Measurements from ENCODE around the gene LPP.

The LPP gene

DNA sequence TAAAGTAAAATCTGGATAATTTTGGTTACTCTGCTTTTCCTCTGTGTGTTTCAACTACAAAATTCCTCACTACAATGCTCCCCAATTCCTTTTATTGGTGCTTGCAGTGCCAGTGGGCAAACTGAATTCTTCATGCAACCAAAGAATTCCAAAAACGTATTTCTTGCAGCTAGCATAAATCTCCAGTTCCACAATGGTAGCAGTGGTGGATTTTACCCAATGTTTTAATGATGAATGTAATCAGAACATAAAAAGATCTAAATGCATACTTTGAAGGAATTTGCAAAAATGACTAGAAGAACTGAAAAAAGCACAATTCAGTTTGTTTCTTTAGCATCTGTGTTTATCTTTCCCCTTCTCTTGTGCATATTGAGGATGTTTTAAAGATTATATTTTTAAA lies 658.2 kb downstream of the LPP start:
- no peak for DNase-seq (ENCODE audit: low read depth)

DNA sequence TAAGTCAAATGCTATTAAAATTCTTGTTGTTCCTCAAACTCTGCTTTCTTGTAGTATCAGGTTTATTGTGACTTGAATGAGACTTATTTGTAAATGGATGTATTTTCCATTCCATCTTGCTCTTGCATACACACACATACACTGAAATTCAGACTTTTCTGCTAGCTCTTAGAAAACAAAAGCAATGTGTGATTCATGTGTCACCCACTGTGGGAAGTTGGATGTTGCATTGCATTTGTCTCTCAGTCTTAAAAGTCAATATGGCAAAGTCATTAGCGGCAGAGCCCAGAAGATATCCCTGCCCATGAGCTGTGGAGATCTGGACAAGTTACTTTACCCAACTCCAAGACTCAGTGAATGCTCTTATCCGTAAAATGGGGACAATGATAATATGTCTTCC lies 660.6 kb downstream of the LPP start:
- no peak for DNase-seq (ENCODE audit: low read depth)

DNA sequence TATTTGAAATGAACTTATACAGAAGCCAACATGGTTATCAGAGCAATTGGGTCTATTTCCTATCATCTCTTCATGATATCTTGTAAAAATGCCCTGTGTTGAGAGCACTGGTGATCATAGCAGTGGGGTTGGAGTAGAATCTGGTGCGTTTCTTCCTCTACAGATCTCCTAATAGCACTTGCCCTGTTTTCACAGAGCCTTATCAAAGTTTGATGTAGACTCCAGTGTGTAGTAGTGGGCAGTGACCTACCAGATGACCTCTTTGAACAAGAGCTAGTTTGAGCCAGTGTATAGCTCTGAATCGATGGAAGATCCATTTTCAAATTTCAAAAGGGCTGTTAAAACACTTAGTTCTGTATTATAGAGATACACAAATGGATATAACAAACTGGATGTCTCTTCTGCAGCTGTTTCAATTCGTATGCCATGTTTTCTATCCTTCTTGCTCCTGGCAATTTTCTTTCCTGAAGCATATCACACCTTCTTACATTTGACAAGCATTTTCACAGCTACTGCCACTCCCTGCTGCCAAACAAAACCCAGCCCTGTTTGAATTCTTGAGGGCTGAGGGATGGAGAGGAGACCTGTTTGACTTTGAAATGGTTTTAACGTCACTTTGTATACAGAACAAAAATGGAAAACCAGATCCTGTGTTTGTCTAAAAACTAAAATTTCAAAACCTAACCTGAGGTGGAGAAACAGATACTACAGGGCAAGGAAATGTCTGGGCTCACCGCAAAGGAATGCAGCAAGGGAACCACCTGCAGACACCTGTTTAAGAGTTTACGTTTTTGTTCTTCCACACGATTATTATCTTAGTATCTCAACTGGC lies 663.4 kb downstream of the LPP start:
- DNase-seq (ENCODE audit: low read depth): no peak

DNA sequence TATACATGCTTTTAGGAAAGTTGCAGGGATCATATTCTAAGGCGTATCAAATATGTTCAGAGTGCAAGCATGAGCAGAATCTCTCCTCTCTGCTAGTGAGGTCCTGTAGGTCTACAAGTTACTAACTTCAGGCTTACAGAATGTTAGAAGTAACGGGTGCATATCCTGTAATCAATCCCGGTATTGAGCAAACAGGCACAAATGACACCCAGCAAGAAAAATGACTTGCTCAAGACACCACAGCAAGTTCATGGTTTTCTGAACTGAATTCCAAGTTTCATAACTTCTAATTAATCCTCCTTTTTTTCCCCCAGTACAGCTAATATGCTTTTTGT lies 663.9 kb downstream of the LPP start:
- DNase-seq (ENCODE audit: low read depth): no peak

DNA sequence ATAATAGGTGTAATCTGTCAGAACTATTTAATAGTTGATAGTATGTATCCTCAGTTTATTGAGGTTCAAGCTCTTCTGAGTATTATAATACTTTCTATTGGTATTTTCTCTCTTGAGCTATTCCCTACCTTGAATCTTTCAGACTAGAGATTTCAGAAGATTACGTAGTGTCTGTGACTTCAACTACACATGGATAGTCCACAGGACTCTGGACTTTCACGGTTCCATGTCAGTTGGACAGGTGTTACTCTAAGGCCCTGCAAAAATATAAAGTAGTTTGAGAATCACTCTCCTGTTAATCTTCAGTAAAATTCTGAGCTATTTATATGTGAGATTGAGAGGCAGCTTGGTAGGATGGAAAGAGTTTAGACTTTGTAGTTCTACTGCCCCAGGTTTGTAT lies 664.3 kb downstream of the LPP start:
- no peak for DNase-seq (ENCODE audit: low read depth)

- DNase-seq (ENCODE audit: low read depth): no peak
Observed at GRCh38 chr3:188819939-188820338, 666.0 kb downstream of the LPP start.

- no peak for DNase-seq (ENCODE audit: low read depth)
Observed at GRCh38 chr3:188822004-188822403, 668.0 kb downstream of the LPP start.

DNA sequence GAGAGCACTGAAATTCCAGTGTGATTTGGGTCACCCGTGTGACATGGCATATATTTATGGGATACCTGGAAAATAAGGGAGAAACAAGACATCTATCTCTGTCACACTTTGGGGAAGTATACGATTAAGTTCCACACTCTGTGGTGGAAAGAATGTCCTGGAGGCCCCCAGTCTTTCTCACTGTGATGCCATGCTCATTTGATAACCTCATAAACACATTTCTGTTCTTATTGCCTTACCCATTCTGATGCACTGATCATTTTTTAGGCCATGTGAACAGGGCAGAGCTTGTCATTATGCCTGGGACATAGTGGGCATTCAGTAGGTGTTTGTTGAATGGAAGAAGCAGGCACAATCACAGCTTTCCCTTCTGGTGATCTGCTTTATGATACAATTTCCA lies 668.5 kb downstream of the LPP start:
- DNase-seq (ENCODE audit: low read depth): no peak

DNA sequence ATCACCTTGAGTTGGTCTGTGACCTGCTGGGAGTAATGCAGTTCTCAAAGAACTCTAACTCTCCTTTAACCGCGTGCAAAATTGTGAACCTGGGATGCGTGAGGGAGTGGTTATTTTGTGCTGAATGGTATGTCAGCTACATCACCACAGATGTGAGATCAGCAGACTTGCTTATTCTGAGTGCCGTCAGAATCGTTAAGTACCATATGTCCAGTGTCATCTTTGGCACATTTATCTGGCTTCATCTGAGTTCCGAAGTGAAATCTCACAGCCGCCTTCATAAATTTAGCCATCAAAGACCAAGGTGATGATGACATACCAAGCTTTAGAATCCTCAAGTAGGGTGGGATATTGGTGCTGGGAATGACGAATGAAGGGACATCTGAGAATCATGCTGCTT lies 670.6 kb downstream of the LPP start:
- DNase-seq (ENCODE audit: low read depth): no peak

GRCh38 chr3:188825901-188826300 lies 671.9 kb downstream of the LPP start:
- no peak for DNase-seq (ENCODE audit: low read depth)

DNA sequence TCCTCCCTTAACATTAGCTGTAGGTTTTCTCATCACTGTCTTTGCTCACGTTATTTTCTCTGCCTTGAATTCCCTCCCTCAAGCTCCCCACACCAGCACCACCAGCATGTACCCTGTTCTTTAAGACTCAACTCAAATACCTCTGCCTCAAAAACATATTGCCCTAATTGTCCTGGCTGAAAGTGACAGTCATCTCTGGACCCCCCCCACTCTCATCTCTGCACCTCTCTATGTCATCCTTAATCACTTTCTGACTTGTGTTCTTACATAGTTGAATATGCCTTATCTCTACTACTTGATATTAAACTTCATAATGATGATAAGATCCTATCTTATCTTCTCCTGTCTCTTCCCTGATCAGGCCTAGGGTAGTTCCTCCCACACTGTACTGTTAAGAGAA lies 672.6 kb downstream of the LPP start:
- no peak for DNase-seq (ENCODE audit: low read depth)

DNA sequence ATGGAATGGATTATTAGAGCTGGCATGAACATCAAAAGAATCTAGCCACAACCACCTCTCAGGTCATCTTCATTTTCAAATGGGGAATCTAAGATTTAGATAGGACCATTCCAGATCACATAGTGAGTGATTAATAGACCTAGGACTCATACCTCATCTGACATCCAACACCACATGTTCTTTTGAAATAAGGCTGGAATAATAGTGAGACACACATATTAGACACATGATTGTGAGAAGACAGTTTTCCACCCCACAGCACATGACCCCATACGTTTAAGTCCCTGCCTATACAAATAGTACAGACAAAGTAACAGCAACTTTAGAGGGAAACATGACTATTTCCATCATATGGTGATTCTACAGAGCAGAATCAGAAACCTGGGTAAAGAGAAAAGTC lies 673.1 kb downstream of the LPP start:
- no peak for DNase-seq (ENCODE audit: low read depth)

DNA sequence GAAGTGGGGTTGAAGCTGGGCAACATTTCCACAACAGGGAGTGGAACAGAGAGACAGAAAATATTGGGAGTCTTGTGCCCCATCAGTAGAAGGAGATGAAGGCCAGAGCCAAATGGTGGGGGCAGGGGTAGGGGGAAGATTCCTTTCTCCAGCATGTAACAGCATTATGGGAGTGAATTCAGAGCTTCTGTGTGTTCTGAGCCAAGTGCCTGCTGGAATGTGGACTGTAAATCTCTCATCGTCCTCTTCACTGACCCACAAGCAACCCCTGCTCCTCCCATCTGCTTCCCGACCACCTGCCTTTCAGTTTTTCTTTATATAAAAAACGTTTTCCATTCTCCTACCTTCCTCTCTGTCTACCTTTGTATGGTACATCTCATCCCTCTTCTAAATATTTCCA lies 673.6 kb downstream of the LPP start:
- no peak for DNase-seq (ENCODE audit: low read depth)

GRCh38 chr3:188829130-188829529 lies 675.2 kb downstream of the LPP start:
- DNase-seq (ENCODE audit: low read depth): no peak

GRCh38 chr3:188829576-188829975 lies 675.6 kb downstream of the LPP start:
- DNase-seq (ENCODE audit: low read depth): no peak

DNA sequence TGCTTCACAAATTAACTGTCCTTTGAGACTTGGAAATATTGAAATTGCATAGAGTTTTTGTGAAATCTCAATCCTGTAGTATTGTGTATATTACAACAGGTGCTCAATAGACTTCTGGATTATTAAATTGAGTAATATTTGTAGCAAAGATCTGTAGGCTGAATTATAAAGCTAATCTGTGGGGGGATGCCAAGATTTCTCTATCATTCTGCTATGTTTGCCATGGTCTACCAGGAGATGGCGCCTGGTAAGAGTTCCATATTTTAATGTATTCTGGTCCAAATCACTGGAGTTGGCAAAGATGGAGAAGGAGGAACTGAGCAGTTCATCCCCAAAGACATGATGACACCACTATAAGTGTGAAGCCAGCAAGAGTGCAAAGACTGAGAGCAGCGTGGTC lies 676.9 kb downstream of the LPP start:
- no peak for DNase-seq (ENCODE audit: low read depth)

GRCh38 chr3:188832146-188832545 lies 678.2 kb downstream of the LPP start:
- DNase-seq (ENCODE audit: low read depth): no peak

DNA sequence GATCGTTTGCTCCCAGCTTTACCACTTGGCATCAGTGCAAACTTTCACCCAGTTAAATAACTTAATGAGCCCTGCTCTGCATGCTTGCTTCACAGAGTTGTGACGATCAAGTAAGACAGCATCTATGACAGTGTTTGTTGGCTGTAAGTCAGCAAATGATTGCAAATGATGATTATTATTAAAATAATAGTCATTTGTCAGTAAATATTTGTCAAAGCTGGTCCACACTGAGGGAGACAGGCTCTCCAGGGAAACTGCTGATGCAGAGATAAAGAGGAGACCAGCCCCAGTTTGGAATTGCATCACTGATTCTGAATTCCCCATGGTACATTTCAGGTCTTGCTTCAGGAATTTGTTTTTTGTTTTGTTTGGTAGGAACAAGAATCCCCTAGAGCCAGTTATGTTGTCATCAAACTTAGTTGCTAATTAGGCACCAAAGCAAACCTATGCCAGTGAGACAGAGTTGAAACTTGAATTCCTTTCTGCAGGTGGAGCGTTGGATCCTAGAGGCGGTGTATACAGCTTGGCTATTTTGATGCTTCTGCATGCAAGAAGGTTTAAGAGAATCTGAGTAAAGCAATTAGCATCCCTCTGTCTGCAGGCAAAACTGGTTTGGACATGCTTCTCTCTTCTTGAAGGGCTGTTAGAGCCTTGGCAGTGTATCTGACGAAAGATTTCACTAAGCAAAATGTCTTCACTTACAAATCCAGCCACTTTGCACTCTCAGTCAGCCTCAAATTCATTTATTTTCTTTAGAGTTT lies 679.2 kb downstream of the LPP start:
- no peak for DNase-seq (ENCODE audit: low read depth)

GRCh38 chr3:188834349-188834748 lies 680.4 kb downstream of the LPP start:
- DNase-seq (ENCODE audit: low read depth): no peak

- no peak for DNase-seq (ENCODE audit: low read depth)
Observed at GRCh38 chr3:188839187-188839695, 685.3 kb downstream of the LPP start.

DNA sequence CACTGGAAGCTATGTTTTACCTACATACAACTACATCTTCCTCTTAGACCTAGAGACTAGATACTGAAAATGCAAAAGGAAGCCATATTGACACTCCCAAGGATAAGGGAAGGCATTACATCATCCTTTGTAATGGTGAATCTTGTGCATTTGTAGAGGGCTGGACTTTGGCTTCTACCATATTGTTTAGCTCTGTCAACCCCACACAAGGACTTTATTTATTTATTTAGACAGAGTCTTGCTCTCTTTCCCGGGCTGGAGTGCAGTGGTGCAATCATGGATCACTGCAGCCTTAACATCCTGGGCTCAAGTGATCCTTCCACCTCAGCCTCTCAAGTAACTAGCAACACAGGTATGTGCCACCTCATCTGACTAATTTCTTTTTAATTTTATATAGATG lies 686.3 kb downstream of the LPP start:
- DNase-seq (ENCODE audit: low read depth): no peak

GRCh38 chr3:188841906-188842305 lies 687.9 kb downstream of the LPP start:
- DNase-seq (ENCODE audit: low read depth): no peak

GRCh38 chr3:188842639-188843038 lies 688.7 kb downstream of the LPP start:
- no peak for DNase-seq (ENCODE audit: low read depth)

GRCh38 chr3:188844096-188844495 lies 690.1 kb downstream of the LPP start:
- no peak for DNase-seq (ENCODE audit: low read depth)

Data from stimulated activated CD8-positive, alpha-beta memory T cell treated with anti-CD3 and anti-CD28 coated beads, Interleukin-12 subunit alpha, Interleukin-12 subunit beta, amount 100 ng/mL, for 4 hours (primary cell).